Retina (tissue), 1 donor: Measurements from ENCODE around the gene SELPLG.
A peak's percentile ranks its signal among the peaks of the same experiment; 100 is the strongest.
"Not testable (repeated sequence)": the region's sequence is repeated elsewhere in the genome, so short reads cannot be mapped to it uniquely, and the experiment has no call there.

Experiments
- DNase-seq: peaks from one replicate; pipeline ENCODE4 v3.0.0-alpha.2; 2016

Gene SELPLG, protein sequence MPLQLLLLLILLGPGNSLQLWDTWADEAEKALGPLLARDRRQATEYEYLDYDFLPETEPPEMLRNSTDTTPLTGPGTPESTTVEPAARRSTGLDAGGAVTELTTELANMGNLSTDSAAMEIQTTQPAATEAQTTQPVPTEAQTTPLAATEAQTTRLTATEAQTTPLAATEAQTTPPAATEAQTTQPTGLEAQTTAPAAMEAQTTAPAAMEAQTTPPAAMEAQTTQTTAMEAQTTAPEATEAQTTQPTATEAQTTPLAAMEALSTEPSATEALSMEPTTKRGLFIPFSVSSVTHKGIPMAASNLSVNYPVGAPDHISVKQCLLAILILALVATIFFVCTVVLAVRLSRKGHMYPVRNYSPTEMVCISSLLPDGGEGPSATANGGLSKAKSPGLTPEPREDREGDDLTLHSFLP

DNA sequence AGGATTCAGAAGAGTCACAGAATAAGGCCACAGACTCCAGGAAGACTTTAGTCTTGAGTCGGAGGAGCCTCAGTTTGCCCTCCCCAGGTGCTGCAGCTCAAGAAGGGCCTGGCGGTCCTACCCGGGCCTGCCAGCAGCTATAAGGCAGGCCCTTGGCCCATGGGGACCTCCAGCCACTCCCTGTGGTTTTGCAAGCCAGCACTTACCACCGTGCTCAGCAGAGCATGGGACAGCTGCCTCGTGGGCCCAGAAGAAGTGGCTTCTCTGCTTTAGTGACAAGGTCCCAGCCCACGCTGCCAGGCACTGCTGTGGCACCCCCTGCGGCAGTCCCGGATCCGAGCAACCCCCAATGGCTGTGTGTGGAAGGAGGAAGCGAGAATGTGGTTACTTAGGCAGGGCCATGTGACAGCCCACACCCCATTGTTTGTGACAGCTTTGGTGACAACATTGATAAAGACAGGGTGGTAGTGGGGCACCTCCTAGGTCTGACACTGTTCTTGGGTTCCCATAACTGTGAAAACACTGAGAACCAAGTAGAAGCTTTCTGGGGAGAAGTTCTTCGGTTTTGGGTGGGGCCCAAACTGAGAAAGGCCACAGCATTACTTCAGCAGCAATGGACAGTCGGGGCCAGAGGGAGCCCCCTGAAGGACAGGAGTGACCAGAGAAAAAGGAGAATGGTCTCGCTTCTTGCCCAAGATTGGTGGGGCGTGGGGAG is at the start of gene SELPLG:
Gene SELPLG (minus strand): TSS at position 361 of the 715 bp plus-strand sequence. CDS start 9,587 bp downstream, outside the sequence.
- no peak for DNase-seq

DNA sequence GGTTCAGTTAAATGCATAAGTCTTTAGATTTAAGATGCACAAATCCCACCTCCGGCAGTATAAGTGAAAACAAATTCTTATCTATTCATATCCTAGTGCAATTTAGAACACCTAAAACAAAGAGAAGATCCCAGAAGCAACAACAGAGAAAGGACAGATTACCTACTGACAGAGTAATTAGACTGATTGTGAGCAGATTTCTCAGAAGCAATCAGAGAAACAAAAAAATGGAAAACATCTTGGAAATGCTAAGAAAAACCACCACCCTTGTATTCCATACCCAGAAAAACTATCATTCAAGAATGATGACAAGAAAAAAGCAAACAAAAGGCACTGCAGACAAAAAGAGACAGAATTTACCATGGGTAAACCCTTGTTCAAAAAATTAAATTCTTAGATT is 47.6 kb upstream of the SELPLG start:
- no peak for DNase-seq

DNA sequence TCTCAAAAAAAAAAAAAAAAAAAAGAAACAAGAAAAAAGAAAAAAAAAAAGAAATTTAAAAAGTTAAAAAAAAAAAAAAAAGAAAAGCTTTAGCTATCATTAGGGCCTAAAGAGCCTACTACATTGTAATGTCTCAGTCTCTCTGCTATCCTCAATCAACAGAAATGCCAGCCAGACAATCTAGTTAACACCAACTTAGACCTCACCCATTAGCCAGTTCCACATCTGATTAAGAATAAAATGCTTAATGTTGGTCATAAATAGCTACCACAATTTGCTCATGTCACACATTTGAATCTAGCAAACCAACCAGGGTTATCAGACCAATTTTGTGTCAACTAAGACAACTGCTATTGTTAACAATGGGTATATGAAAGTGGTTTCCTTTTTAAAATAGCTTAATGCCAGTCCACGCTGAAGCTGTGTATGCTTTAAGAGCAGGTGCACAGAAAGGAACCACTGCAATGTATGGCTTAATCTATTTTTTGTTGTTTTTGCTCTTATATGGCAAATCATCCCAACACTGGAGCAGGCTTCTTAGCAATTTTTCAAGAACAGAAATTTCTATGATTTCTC is 45.5 kb upstream of the SELPLG start:
- no peak for DNase-seq

DNA sequence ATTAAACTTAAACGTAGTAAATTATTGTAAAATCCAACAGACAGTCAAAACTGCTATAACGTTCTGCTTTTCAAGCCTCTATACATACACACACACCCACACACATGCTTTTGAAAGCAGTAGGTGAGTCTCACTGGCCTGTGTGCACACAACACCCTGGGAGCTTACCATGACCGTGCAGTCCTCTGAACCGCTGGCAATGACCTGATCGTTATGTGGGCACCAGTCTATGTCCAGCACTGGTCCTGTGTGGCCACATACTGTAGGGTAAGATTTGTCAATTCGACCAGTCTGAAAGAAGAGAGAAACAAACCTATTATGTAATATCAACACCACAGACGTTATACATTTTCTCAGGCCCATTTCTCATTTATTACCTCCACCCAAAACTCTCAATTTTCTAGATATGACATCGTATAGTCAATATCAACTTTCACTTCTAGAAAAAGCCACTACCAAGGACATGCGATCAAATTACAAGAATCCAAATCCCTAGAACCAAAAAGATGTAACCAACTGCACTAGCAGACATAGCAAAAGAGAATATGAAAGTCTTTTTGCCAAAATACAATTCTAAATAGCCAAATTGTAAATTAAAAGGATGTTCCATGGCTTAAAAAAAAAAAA is 44.5 kb upstream of the SELPLG start:
- no peak for DNase-seq

DNA sequence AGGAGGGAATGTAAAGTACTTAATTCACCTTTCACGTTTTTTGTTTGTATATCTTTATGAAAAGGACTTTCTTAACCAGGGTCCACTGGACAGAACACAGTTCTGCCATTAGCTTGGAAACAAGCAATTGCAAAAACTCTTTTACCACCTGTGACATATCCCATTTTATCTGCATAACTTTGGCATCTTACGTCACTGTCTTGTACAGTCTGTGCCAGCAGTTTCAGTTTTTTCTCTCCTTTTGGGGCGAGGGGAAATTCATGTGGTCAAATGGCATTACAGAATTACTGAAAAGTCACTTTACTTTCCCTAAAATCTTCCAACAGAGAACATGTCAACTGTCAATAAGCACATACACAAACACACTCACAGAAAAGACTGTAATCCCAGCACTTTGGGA is 43.7 kb upstream of the SELPLG start:
- no peak for DNase-seq

DNA sequence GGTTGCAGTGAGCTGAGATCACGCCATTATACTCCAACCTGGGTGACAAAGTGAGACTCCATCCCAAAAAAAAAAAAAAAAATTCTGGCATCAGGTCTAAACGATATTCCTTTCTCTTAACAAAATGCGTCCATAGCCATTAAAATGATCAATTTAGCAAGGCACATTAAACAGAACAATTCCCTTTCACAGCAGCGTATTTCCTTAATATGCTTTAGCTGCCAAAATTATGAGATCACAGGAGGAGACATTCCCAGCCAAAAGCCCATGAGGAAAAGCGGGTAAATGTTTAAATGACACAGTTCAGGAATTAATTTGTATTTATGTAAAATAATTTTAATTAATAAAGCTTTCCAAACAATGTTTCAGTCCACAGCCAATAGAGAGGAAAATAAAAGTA is 43.0 kb upstream of the SELPLG start:
- DNase-seq, result no peak

DNA sequence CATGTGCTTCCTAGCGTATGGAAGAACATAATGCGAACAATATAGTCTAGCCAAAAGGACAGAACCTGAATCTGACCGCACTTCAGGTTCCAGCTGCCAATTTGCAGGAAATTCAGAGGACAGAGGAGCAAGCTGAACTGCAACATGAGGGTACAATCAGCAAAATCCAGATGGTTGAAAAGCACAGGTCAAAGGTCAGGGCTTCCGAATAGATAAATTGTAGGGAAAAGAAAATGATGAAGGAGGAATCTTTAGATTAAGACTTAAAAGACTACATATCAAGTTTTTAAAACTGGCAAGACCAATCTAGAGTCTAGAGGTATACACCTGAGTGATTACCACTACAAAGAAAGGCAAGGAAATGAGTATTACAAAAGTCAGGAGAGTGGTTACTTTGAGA is 42.1 kb upstream of the SELPLG start:
- no peak for DNase-seq

DNA sequence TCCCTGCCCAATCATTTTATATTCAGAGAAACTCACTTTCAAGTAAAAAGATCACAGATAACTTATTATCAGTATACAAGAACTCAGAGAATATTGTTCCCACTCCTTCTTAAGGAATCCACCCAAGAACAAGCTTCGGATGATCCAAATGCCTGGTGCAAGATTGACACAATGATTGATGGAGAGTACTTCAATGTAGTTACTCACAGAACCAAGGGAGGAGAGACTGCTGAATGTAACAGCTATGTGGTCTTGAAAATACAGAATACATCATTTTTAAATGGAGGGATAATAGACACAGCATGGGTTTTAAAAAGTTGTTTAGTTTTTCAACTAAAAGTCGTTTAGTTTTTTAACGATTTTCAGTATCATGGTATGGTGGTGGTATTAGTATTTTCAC is 38.4 kb upstream of the SELPLG start:
- no peak for DNase-seq

DNA sequence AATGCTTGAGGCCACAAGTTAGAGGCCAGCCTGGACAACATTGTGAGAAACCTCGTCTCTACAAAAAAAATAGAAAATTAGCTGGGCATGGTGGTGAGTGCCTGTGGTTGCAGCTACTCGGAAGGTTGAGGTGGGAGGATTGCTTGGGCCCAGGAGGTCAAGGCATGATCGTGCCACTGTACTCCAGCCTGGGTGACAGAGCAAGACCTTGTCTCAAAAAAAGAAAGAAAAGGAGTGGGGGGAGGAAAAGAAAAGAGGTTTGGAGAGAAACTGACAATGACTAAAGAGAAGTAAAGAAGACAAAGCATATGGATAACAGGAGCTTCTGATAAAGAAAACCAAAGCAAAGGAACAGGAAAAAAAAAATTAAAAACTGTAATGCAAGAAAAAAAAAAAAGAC is 37.4 kb upstream of the SELPLG start:
- DNase-seq, result no peak

DNA sequence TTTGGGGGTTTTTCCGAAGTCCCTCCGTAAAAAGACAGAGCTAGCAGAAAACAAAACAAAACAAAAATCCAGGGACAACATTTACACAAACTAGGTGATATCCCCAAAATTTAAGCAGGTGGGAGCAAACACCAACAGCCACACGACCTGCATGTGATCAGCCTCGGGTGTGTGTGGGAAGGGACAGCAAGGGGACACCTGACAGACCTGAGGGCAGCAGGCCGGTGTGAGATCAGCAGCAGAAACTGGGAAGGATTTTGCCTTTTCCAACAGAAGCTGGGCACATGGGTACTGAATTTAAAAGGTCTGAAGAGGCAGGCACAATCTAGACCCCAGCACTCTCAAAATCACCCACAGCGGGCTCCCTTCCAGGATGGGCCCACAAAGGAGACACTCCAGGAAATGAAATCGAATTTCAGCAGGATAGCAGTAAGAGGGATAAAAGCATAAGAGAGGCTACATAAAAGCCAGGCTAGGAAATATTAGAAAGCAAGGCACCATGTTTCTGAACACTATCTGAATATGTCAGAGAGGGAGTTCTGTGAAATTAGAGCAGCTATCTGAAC is 36.5 kb upstream of the SELPLG start:
- DNase-seq, result no peak

DNA sequence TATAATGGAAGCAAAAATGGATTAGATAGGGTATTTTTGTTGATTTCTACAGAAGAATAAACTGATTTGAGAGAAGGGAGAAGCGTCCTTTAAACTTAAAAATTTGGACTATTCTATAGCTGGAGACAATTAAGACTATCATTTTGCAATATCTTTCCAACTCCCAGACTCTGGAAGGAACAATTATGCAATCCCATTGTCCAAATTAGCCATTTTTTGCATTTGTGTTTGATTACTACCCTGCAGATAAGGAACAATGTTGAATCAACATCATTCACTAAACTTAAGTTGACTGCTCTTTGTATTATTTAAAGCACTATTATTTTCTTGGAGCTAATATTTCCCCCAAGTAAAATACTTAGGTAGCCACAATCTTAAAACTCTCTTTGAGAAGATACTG is 34.8 kb upstream of the SELPLG start:
- no peak for DNase-seq

DNA sequence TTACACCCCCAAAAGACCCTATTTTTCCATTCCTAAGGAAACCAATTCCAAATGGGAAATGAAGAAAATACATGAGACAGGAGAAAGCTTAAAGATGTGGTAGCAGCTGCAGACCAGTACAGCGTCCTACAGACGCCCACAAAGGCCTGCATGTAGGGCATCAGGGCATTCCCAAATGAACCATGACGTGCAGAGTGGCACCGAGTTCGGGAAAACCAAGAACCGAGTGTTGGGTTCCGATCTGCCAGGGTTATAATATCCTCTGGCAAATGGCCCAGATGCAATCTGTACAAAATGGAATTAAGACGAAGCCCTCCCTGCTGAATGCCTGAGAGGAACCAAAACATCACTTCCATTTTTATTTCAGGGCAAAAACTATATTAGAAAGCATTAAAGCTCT is 34.4 kb upstream of the SELPLG start:
- DNase-seq, result no peak

DNA sequence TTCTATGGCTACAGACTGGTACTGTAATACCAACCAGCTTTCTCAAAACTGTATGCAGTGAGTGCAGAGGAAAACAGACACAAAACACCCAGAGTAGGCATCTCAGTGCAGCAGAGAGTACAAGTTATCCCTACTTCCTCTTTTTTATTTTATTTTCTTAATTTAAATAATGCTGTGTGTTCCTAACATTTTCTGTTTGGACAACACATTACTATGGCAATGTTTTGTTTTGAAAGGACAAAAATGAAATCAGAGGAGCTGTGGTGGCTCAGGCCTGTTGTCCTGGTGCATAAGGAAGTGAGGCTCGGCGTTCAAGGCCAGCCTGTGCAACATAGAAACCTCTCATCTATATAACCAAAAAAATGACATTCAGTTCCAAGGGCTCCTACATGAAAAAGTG is 33.7 kb upstream of the SELPLG start:
- DNase-seq, result no peak

DNA sequence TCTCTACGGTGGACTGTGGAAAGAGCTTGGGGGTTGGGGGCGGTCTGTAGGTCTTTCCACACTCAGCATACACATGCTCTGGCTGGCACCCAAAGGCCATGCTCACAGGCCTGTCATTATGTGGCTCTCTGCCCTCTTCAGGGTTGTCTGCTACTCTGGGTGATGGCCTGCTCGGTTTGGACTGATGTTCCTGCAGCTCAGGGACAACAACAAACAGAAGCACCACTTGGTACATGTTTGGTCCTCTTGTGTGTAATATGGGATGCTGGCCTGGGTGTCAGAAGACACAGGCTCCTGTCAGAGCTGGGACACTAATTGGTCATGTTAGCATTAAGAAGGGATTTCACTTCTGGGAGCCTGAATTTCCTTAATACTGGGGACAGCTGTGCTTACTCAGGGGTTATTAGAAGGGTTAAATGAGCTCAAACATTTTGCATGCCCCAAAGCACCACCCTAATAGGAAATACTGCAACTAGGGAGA is 32.7 kb upstream of the SELPLG start:
- peak; percentile 36 for DNase-seq

DNA sequence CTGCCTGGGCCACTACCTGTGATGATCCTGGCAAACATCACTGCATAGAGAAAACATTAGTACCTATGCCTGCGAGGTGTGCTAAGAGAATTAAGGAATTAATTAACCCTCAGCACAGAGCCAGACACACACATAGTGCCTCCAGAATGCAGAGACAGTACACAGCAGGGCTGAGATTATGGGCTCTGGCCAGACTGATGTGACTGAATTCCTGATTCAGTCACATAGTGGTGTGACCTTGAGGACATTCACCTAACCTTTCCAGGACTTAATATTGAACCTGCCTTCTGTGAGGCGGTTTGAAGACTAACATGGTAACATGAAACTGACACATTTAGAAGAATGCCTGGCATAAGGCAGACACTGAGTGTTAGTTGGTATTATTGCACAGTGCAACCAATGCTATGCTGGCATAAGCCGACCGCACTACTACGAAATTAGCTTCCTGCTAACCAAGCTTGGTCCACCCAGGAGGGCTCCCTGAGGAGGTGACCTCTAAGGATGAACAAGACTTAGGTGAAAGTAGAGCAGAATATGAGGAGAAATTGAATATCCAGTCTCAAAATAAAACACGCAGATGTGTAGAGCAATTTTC is 32.0 kb upstream of the SELPLG start:
- no peak for DNase-seq

DNA sequence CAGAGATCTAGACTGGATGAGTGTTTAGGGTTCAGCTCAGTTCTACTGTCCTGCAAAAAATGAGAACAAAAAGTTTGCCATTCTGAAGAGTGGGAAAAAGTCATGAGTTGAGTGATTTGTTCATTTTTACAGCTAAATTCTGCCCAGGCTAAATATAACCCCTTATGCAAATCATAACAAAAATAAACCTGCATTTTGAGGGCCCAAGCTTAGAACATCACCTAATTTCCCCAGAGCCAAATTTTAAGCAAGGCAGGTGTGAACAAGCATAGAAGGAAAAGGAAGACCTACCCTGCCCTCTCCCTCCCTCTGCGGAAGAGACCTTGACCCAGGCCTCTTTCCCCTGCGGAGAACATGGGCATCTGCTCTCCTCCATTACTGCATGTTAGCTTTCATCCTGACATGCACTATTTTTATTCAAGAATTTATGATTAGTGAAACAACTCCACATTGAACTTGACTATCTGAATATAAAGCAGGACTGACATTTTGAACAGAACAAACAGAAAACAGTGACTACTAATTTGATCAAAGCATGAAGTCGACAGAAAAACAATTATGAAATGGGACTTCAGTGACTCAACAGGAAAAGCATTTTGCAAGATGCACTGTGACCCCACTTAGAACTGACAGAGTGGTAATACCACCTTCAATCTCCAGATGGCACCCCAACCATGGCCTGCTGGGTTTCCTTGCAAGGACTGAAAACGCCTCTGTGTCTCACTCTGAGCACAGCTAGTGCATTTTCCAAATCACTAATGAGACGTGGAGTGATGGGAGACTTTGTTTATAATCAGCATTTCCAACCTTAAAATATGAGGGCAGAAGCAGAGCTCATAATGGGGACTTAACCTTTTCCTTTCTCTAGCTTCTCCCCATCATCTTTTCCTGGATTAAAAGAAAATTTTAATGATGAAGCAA is 30.9 kb upstream of the SELPLG start:
- peak; percentile 83 for DNase-seq

DNA sequence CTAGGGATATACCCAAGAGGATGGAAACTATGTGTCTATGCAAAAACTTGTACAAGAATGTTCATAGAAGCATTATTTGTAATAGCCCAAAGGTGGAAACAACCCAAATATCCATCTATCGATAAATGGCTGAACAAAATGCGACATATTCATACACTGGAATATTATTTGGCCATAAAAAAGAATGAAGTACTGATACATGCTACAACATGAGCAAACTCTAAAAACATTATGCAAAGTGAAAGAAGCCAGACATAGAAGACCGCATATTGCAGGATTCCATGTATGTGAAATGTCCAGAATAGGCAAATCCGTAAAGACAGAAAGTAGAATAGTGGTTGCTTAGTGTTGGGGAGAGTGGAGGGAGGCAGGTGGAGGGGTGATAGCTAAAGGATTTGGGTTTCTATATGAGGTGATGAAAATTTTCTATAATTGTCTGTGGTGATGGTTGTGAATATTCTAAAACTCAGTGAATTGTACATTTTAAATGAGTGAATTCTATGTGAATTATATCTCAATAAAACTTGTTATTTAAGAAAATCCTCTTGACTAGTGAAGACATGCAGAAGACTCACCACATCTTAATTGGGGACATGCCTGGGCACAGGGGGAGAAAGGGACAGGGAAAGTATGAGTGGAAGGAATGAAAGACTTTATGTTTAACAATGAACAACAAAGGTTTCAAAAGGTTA is 29.8 kb upstream of the SELPLG start:
- no peak for DNase-seq

DNA sequence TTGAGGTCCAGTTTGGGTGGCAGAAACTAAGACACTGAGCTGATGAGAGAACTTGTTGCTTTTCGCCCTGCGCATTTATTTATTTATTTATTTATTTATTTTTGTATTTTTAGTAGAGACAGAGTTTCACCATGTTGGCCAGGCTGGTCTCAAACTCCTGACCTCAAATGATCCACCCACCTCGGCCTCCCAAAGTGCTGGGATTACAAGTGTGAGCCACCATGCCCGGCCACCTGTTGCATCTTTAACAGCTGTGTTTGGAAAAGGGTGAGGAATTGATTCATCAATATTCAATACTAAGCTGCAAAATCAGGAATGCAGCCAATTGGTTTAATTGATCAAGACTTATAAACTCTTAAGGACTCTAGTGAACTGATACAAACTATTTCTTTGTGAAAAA is 24.4 kb upstream of the SELPLG start:
- DNase-seq, result not testable (repeated sequence)

DNA sequence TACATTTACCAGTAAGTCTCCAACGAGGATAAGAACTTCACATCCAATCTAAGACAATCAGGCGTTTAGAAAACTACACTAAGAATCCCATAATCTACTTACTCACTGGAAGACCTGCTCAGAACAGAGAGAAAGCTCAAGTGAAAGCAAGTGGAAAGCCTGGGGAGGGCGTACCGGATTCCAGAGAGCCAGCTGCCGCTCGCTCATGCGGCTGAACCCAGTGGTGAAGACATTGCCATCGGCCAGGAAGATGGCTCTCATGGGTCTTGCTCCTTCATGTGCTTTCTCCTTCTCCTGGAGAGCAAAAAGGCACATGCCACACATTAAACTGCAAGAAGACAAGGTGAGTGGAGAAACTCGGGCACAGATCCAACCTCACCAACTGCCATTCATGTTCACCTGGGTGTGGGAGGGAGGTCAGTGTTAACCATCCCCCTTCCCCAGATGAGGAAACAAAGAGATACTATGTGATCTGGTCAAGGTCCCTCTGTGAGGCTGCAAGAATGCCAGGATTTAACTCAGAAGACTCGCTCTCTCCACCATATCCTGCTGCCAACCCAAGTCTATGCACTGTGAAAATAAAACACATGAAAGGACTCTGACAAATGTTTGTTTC is 23.5 kb upstream of the SELPLG start:
- no peak for DNase-seq

DNA sequence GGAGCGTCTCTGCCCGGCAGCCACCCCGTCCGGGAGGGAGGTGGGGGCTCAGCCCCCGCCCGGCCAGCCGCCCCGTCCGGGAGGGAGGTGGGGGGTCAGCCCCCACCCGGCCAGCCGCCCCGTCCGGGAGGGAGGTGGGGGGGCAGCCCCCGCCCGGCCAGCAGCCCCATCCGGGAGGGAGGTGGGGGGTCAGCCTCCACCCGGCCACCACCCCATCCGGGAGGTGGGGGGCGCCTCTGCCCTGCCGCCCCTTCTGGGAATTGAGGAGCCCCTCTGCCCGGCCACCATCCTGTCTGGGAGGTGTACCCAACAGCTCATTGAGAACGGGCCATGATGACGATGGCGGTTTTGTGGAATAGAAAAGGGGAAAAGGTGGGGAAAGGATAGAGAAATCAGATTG is 22.6 kb upstream of the SELPLG start:
- DNase-seq, result not testable (repeated sequence)
